Measurements from ENCODE around the gene TPT1. TPM values are rescaled to one million over a fixed set of nuclear protein-coding genes. Genes with fewer than 3 reads are reported as not detected.

Gene TPT1
- total RNA-seq, 2 donors from 2014 or later: 1,254 to 1,787 TPM

DNA sequence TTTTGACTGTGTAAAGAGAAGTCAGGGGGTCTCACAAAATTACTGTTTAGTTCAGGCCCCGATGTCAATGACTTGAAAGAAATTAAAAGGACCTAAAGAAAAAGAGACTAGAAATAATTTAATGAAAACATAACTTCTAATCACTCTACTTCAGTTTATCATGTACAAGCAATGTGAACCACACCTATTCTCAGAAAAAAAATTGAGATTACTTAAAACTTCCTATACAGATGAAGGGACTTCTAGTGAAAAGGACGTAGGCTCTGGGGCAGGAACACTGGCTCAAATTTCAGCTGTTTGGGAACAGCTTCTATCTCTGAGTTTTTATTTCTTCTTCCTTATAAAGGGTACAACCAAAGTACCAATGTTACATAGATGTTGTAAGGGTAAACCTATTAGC is 38.0 kb downstream of the TPT1 start:
- Histone ChIP-seq H3K27me3 (no peaks in the 10 kb centered on the region), H3K9me3 (no peaks in the 10 kb centered on the region), H3K4me3 (no peak overlapping the region), H3K27ac (no peak overlapping the region), H3K4me1 (no peaks in the 10 kb centered on the region), H3K36me3 (replicated peaks in 1 of 2; ENCODE audit: insufficient read depth in 1 of 2, low read depth in 2 of 2) (no peaks in the 10 kb centered on the region)
- DNase-seq (no peak), ATAC-seq (no peak)
- TF ChIP-seq, protein P1, sequence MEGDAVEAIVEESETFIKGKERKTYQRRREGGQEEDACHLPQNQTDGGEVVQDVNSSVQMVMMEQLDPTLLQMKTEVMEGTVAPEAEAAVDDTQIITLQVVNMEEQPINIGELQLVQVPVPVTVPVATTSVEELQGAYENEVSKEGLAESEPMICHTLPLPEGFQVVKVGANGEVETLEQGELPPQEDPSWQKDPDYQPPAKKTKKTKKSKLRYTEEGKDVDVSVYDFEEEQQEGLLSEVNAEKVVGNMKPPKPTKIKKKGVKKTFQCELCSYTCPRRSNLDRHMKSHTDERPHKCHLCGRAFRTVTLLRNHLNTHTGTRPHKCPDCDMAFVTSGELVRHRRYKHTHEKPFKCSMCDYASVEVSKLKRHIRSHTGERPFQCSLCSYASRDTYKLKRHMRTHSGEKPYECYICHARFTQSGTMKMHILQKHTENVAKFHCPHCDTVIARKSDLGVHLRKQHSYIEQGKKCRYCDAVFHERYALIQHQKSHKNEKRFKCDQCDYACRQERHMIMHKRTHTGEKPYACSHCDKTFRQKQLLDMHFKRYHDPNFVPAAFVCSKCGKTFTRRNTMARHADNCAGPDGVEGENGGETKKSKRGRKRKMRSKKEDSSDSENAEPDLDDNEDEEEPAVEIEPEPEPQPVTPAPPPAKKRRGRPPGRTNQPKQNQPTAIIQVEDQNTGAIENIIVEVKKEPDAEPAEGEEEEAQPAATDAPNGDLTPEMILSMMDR (IDR thresholded peaks at IDR 0.05): no peak
- no peak for TF ChIP-seq POLR2A (IDR thresholded peaks at IDR 0.05)
- intact Hi-C loops (cut with DNase I): loop anchor here (10.0 kb wide), 1 partner anchor 248 kb away; no protein-coding TSS in a partner anchor
- 61 to 72% methylated on average over 2 of the region's 2 CpGs for WGBS, 2 donors

GRCh38 chr13:45302507-45302906 is 38.5 kb downstream of the TPT1 start:
- WGBS, 2 donors: 36 to 42% methylated on average over 2 to 3 of the region's 3 CpGs
- TF ChIP-seq, protein P1 (IDR thresholded peaks at IDR 0.05): no peak
- TF ChIP-seq POLR2A (IDR thresholded peaks at IDR 0.05): no peak
- ATAC-seq: no peak
- DNase-seq: no peak
- H3K27me3 ChIP-seq: no peaks in the 10 kb centered on the region
- H3K27ac ChIP-seq: no peak overlapping the region
- no peaks in the 10 kb centered on the region for H3K4me1 ChIP-seq
- no peak overlapping the region for H3K4me3 ChIP-seq
- H3K9me3 ChIP-seq: no peaks in the 10 kb centered on the region
- no peaks in the 10 kb centered on the region for H3K36me3 ChIP-seq (replicated peaks in 1 of 2; ENCODE audit: insufficient read depth in 1 of 2, low read depth in 2 of 2)
- intact Hi-C loops (cut with DNase I): loop anchor here (10.0 kb wide), 1 partner anchor 248 kb away; no protein-coding TSS in a partner anchor

DNA sequence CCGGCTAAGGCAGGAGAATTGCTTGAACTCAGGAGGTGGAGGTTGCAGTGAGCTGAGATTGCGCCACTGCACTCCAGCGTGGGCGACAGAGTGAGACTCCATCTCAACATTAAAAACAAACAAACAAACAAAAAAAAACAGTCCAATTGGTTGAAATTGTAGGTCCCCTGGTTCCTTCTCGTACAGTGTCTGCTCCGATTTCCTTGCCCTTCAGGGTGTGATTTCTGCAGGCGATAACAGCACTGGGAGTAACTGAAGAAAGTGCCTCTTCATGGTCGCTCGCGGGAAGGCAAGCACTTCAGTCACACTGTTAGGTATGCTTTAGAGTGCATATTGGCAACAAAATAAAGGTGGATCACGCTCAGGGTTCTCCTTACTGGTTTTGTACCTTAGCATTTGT is 39.7 kb downstream of the TPT1 start:
- 73% methylated on average over 11 of the region's 11 CpGs for WGBS, 2 donors
- no peak for DNase-seq

DNA sequence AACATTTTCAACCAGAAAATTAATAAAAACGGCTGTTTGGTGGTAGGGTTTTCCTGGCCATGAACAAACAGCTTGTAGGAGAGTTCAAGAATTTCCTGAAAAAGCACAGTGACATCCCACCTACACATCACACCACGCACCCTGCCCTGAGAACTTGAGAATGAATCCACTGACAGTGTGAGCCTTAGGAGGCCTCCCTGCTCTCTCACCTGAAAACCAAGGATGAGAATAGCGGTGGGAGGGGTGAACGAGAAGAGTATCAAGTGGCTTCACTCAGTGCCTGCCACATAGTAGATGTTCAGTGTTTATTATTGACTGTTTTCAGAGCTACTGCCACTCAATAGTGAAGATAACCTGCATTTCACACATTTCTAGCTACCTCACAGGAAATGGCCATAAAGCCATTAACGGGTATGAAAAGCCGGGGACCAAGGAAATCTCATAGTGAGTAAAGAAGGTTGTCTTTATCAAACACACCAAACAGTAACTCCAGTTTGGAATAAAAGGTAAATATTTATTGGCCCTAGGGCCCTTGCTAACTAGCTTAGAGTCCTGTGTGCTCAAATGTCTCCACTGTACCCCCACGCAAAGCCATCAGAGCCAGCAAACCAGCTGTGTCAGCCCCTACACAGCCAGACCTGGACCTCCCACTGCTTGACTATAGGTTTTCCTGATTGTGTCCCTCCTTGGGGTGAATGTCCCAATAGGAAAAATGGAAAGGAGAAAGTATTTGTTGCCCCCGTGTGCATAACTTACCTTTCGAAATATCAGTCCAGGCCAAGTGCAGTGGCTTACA is 40.6 kb downstream of the TPT1 start:
- 43 to 47% methylated on average over 8 to 9 of the region's 9 CpGs for WGBS, 2 donors

More for the DNA sequence above, 39.7 kb downstream of the TPT1 start:
- Histone ChIP-seq H3K27me3 (no peaks in the 10 kb centered on the region), H3K36me3 (replicated peaks in 1 of 2; ENCODE audit: insufficient read depth in 1 of 2, low read depth in 2 of 2) (no peaks in the 10 kb centered on the region), H3K9me3 (no peaks in the 10 kb centered on the region), H3K4me3 (no peak overlapping the region), H3K27ac (no peak overlapping the region), H3K4me1 (no peaks in the 10 kb centered on the region)
- TF ChIP-seq POLR2A (IDR thresholded peaks at IDR 0.05): no peak
- TF ChIP-seq, protein P1 (IDR thresholded peaks at IDR 0.05): no peak
- no peak for ATAC-seq
- intact Hi-C loops (cut with DNase I): loop anchor here (10.0 kb wide), 1 partner anchor 246 kb away; no protein-coding TSS in a partner anchor

More for the DNA sequence above, 40.6 kb downstream of the TPT1 start:
- no peaks in the 10 kb centered on the region for H3K4me1 ChIP-seq
- no peak overlapping the region for H3K4me3 ChIP-seq
- DNase-seq (no peak), ATAC-seq (no peak)
- TF ChIP-seq, protein P1 (IDR thresholded peaks at IDR 0.05): no peak
- intact Hi-C loops (cut with DNase I): loop anchor here (10.0 kb wide), 1 partner anchor 246 kb away; no protein-coding TSS in a partner anchor
- H3K36me3 ChIP-seq (replicated peaks in 1 of 2; ENCODE audit: insufficient read depth in 1 of 2, low read depth in 2 of 2): no peaks in the 10 kb centered on the region
- no peaks in the 10 kb centered on the region for H3K9me3 ChIP-seq
- H3K27me3 ChIP-seq: no peaks in the 10 kb centered on the region
- H3K27ac ChIP-seq: no peak overlapping the region
